ENCODE results near the gene OR1I1.
A peak's percentile ranks its signal among the peaks of the same experiment; 100 is the strongest.

OR1I1 gene

DNA sequence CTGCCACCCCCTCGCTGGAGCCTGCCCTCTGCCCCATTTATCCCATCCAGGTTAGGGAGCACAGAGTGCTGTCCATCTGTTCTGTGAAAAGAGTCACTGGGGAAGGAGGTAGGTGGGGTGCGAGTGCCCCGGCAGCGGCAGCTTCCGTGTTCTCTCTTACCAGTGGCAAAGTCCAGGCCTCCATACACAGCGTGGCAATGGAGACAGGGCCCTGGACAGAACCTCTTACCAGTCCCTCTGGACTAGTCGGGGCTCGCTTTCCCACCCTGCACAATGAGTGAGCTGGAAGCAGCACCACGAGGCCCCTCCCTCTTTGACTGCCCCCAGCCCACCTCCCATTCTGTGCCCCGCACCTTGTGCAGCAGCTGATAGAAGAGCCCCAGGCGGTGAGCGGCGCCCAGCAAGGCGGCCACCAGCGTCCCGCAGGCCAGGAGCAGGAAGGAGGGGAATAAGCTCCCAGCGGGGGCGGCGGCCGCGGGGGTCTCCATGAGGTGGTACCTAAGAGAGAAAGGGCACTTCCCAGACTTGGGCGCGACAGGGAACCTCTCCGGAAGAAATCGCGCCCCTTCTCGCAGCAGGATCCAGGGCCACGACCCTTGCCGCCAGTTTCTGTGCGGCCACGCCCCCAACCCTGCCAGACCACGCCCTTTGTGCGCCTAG, 42.7 kb downstream of the OR1I1 start:
- TF ChIP-seq, protein P1, sequence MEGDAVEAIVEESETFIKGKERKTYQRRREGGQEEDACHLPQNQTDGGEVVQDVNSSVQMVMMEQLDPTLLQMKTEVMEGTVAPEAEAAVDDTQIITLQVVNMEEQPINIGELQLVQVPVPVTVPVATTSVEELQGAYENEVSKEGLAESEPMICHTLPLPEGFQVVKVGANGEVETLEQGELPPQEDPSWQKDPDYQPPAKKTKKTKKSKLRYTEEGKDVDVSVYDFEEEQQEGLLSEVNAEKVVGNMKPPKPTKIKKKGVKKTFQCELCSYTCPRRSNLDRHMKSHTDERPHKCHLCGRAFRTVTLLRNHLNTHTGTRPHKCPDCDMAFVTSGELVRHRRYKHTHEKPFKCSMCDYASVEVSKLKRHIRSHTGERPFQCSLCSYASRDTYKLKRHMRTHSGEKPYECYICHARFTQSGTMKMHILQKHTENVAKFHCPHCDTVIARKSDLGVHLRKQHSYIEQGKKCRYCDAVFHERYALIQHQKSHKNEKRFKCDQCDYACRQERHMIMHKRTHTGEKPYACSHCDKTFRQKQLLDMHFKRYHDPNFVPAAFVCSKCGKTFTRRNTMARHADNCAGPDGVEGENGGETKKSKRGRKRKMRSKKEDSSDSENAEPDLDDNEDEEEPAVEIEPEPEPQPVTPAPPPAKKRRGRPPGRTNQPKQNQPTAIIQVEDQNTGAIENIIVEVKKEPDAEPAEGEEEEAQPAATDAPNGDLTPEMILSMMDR (IDR thresholded peaks at IDR 0.05) = no peak
- H3K4me1 ChIP-seq = peaks cover 14% of the 10 kb centered on the region
- H3K4me2 ChIP-seq (ENCODE audit: low read length) = peak overlapping the region; percentile 98
- peak overlapping the region; percentile 97 for H2AFZ ChIP-seq
- H3K9me3 ChIP-seq (ENCODE audit: control insufficient read depth, low read length) = no peaks in the 10 kb centered on the region
- H3K36me3 ChIP-seq (ENCODE audit: control insufficient read depth, insufficient read depth, low read length) = no peaks in the 10 kb centered on the region
- H3K27me3 ChIP-seq (ENCODE audit: control insufficient read depth, insufficient read depth, low read length) = no peaks in the 10 kb centered on the region
- H3K9ac ChIP-seq = peak overlapping the region; percentile 81
- peak overlapping the region; percentile 99 for H3K4me3 ChIP-seq (ENCODE audit: low read depth, low read length)
- peak overlapping the region; percentile 97 for H3K27ac ChIP-seq
- no peaks in the 10 kb centered on the region for H3K79me2 ChIP-seq

DNA sequence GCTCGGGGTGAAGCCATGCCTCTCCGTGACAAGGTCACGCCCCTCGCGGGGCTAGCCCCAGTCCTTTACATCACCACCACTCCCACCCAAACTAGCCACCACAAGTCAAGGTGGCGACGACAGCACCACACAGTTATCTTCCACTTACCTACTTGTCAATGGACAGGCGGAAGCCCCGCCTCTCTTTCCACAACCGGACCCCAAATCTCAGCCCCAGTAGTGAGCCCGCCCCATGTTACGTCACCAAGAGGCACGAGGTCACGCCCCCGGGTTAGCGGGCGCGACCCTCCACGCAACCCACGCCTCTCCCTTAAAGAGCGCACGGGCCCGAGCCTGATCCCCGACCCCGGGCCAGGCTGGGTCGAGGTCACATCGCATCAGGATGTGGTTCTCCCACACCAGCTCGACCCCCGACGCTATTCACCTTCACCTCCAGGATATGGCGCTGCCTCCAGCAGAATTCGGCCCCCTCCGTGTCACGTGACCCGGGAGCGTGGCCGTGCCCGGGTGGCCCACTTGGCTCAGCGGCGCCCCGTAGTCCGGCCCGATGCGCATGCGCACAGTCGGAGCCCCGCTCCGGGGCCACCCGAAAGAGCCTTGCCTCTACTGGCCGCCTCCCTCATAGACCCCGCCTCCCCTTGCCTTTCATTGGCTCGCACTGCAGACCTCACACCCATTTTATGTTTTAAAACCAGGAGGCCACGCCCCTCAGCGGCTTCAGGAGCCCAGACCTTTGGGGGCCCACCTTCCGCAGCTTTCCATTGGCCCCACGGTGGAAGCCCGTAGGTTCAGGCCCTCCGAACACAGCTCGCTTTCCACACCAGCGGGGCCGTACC, 43.4 kb downstream of the OR1I1 start:
- Histone ChIP-seq H3K9me3 (ENCODE audit: control insufficient read depth, low read length) (no peaks in the 10 kb centered on the region), H3K79me2 (no peaks in the 10 kb centered on the region), H3K9ac (peak overlapping the region; percentile 81), H2AFZ (peak overlapping the region; percentile 97), H3K4me3 (ENCODE audit: low read depth, low read length) (peak overlapping the region; percentile 99), H3K36me3 (ENCODE audit: control insufficient read depth, insufficient read depth, low read length) (no peaks in the 10 kb centered on the region), H3K4me1 (peaks cover 14% of the 10 kb centered on the region), H3K4me2 (ENCODE audit: low read length) (peak overlapping the region; percentile 98), H3K27me3 (ENCODE audit: control insufficient read depth, insufficient read depth, low read length) (no peaks in the 10 kb centered on the region), H3K27ac (peak overlapping the region; percentile 97)
- TF ChIP-seq, protein P1 (IDR thresholded peaks at IDR 0.05) = no peak

DNA sequence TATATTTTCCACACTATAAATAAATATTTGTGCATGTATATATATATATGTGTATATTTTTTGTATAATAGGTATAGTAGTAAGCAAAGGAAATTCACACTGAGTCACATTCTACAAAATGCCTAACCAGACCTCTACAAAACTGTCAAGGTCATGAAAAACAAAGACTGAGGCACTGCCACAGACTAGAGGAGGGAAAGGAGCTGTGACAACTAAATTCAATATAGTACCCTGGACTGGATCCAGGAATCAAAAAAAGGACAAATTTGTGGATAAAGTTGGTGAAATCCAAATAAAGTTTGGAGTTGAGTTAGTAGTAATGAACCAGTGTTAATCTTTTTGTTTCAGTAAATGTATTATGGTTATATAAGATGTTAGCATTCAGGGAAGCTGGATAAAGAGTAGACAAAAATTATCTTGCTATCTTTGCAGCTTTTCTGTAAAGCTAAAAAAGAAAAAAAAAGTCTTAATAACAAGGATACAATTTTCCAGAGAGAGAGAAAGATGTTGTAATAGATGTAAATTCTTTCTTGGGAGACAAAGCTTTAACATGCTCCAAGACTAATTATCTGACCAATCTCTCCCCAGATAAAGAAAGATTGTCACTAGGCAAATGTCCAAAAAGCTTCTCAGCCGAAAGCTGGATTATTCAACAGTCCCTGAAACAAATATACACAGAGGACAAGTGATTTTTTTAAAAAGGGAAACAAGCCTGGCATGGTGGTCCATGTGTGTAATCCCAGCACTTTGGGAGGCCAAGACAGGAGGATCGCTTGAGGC, 44.3 kb downstream of the OR1I1 start:
- H2AFZ ChIP-seq = peak overlapping the region; percentile 97
- H3K9me3 ChIP-seq (ENCODE audit: control insufficient read depth, low read length) = no peaks in the 10 kb centered on the region
- no peaks in the 10 kb centered on the region for H3K79me2 ChIP-seq
- H3K4me3 ChIP-seq (ENCODE audit: low read depth, low read length) = peak overlapping the region; percentile 99
- no peak overlapping the region for H3K9ac ChIP-seq
- peak overlapping the region; percentile 96 for H3K4me2 ChIP-seq (ENCODE audit: low read length)
- H3K36me3 ChIP-seq (ENCODE audit: control insufficient read depth, insufficient read depth, low read length) = no peaks in the 10 kb centered on the region
- peak overlapping the region; percentile 97 for H3K27ac ChIP-seq
- TF ChIP-seq, protein P1 (IDR thresholded peaks at IDR 0.05) = no peak
- H3K27me3 ChIP-seq (ENCODE audit: control insufficient read depth, insufficient read depth, low read length) = no peaks in the 10 kb centered on the region
- peaks cover 14% of the 10 kb centered on the region for H3K4me1 ChIP-seq

DNA sequence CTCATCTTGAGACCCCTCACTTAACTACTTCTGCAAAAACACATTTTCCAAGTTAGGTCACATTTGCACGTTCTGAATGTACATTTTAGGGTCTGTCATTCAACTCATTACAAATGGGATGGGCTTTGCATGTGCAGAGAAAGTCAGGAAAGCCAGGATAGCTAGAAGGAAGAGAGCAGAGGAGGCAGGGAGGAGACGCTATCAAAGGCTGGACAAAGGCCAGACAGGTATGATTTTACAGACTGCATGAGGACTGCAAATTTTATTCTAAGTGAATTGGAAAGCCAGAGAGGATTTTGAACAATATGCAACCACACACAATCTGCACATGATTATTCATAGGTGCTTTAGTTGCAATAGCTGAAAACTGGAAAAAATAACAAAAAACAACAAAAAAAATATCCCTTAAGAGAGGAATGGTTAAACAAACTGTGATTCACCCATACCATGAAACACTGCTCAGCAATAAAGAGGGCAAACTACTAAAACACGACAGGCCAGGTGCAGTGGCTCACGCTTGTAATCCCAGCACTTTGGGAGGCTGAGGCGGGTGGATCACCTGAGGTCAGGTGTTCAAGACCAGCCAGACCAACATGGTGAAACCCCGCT, 46.3 kb downstream of the OR1I1 start:
- Histone ChIP-seq H2AFZ (no peak overlapping the region), H3K79me2 (no peaks in the 10 kb centered on the region), H3K4me2 (ENCODE audit: low read length) (no peak overlapping the region), H3K4me1 (peaks cover 14% of the 10 kb centered on the region), H3K27ac (no peak overlapping the region), H3K9ac (no peak overlapping the region), H3K4me3 (ENCODE audit: low read depth, low read length) (no peak overlapping the region), H3K9me3 (ENCODE audit: control insufficient read depth, low read length) (no peaks in the 10 kb centered on the region), H3K27me3 (ENCODE audit: control insufficient read depth, insufficient read depth, low read length) (no peaks in the 10 kb centered on the region), H3K36me3 (ENCODE audit: control insufficient read depth, insufficient read depth, low read length) (no peaks in the 10 kb centered on the region)
- TF ChIP-seq, protein P1 (IDR thresholded peaks at IDR 0.05) = no peak

Data from parathyroid adenoma (tissue), 2 donors.